ENCODE measurements around the gene H19. TPM values are rescaled to one million over a fixed set of nuclear protein-coding genes. Genes with fewer than 3 reads are reported as not detected.

H19 gene
- total RNA-seq, 1 donor from 2014 or later, result 1,806 TPM

DNA sequence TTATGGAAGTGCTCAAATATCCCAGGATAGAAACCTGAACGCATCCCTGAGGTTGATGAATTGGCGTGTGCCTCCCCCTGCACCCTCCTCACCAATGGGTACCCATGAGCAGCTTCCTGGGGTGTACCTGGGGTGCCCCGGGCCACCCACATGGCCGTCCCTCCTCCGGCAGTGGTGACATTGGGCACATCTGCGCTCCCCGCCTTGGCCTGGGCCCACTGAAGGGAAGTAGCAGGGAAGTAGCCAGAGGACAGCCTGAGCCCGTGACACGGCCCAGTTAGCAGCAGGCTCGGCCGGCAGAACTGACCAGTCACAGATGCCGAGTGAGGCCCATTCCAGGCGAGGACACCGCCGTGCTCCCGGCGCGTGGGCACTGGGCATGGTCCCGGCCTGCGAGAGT is 33.8 kb downstream of the H19 start:
- H3K9me3 Mint-ChIP-seq (ENCODE audit: unreplicated experiment), result no peaks in the 10 kb centered on the region

DNA sequence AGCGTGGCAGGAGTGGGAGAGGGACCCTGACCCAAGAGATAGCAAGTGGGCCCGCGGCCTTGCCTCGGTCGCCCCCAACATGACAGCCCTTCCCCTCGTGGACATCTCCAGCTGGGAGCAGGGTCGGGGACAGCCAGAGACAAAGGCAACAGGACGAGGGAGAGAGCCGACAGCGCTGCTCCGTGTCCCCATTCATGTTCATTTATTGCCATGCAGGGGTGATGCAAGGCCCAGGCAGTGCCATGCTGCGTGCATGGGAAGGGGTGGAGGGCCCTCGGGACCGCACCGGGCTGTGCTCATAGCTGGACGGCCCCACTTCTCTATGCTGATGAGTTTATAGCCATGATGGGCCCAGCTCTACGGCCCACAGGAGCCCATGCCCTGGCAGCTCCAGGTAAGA is 37.9 kb downstream of the H19 start:
- Mint-ChIP-seq H3K27me3 (ENCODE audit: unreplicated experiment) (no peaks in the 10 kb centered on the region), H3K9me3 (ENCODE audit: unreplicated experiment) (no peaks in the 10 kb centered on the region), H3K27ac (ENCODE audit: unreplicated experiment) (no peak overlapping the region), H3K4me1 (ENCODE audit: unreplicated experiment) (no peaks in the 10 kb centered on the region), H3K4me3 (ENCODE audit: unreplicated experiment) (no peak overlapping the region), H3K36me3 (ENCODE audit: unreplicated experiment) (no peaks in the 10 kb centered on the region)
- TF ChIP-seq, protein P1, sequence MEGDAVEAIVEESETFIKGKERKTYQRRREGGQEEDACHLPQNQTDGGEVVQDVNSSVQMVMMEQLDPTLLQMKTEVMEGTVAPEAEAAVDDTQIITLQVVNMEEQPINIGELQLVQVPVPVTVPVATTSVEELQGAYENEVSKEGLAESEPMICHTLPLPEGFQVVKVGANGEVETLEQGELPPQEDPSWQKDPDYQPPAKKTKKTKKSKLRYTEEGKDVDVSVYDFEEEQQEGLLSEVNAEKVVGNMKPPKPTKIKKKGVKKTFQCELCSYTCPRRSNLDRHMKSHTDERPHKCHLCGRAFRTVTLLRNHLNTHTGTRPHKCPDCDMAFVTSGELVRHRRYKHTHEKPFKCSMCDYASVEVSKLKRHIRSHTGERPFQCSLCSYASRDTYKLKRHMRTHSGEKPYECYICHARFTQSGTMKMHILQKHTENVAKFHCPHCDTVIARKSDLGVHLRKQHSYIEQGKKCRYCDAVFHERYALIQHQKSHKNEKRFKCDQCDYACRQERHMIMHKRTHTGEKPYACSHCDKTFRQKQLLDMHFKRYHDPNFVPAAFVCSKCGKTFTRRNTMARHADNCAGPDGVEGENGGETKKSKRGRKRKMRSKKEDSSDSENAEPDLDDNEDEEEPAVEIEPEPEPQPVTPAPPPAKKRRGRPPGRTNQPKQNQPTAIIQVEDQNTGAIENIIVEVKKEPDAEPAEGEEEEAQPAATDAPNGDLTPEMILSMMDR (IDR thresholded peaks at IDR 0.05), result no peak
- DNase-seq (ENCODE audit: extremely low spot score, unreplicated experiment), result no peak

More for the DNA sequence above, 33.8 kb downstream of the H19 start:
- H3K4me1 Mint-ChIP-seq (ENCODE audit: unreplicated experiment), result no peaks in the 10 kb centered on the region
- TF ChIP-seq, protein P1 (IDR thresholded peaks at IDR 0.05), result no peak
- H3K27me3 Mint-ChIP-seq (ENCODE audit: unreplicated experiment), result no peaks in the 10 kb centered on the region
- H3K36me3 Mint-ChIP-seq (ENCODE audit: unreplicated experiment), result no peaks in the 10 kb centered on the region
- H3K27ac Mint-ChIP-seq (ENCODE audit: unreplicated experiment), result no peak overlapping the region
- H3K4me3 Mint-ChIP-seq (ENCODE audit: unreplicated experiment), result no peak overlapping the region
- peak; percentile 15 for DNase-seq (ENCODE audit: extremely low spot score, unreplicated experiment)

DNA sequence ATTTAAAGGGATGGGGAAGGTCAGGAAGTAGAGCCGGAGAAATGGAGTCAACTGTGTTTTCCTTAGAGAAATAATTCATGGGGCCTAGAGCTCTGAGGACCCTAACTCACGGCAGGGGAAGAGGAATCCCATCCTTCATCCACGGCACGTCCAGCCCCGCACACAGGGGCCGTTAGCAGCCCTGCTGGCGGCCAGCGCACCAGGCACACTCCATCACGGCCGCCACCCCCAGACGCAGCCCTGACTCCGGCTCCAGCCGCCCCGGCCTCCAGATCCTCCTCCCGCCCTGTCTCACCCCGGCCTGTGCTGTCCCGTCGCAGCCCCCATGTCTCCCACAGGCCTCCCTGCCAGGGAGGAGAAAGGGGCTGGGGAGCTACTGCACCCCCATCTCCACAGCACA is 39.3 kb downstream of the H19 start:
- H3K36me3 Mint-ChIP-seq (ENCODE audit: unreplicated experiment), result no peaks in the 10 kb centered on the region
- no peaks in the 10 kb centered on the region for H3K9me3 Mint-ChIP-seq (ENCODE audit: unreplicated experiment)
- TF ChIP-seq, protein P1 (IDR thresholded peaks at IDR 0.05), result no peak
- H3K4me1 Mint-ChIP-seq (ENCODE audit: unreplicated experiment), result no peaks in the 10 kb centered on the region
- H3K27ac Mint-ChIP-seq (ENCODE audit: unreplicated experiment), result no peak overlapping the region
- no peak overlapping the region for H3K4me3 Mint-ChIP-seq (ENCODE audit: unreplicated experiment)
- DNase-seq (ENCODE audit: extremely low spot score, unreplicated experiment), result no peak
- no peaks in the 10 kb centered on the region for H3K27me3 Mint-ChIP-seq (ENCODE audit: unreplicated experiment)

DNA sequence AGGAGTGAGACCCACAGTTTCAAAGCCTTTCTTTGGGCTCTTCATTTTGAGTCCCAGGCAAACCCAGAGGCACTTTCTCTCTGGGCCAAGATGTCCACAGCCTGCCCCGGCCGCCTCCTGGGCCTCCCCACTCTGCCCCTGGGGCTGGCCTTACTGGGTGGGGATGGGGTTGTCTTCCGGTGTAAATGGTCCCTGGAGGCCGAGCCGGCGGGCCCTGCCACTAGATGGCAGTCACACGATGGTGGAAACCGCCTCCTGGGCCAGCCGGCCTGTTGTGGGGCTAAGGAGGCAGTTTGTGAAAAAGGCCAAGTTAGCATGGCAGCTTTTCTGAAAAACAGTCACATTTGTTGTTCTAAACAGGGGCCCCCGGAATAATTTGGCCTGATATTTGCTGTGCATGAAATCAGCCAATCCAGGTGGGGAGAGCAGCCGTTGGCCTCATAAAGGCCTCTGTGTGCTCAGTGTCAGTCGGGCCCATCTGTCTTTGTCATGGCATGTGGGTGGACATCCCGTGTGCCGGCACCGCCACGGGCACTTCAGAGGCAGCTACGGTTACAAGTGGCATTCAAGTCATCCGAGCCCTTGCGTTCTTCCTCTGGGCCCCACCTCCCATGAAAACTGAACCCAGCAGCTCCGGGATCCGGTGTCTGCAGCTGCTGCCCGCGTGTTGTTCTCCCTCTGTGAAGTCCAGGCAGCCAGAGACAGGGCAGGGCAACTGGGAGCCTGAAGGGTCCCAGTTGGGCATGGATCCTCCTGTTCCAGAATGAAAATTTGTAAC is 44.0 kb downstream of the H19 start:
- Mint-ChIP-seq H3K9me3 (ENCODE audit: unreplicated experiment) (no peaks in the 10 kb centered on the region), H3K4me3 (ENCODE audit: unreplicated experiment) (no peak overlapping the region), H3K27me3 (ENCODE audit: unreplicated experiment) (no peaks in the 10 kb centered on the region), H3K4me1 (ENCODE audit: unreplicated experiment) (no peaks in the 10 kb centered on the region), H3K36me3 (ENCODE audit: unreplicated experiment) (no peaks in the 10 kb centered on the region), H3K27ac (ENCODE audit: unreplicated experiment) (no peak overlapping the region)
- no peak for DNase-seq (ENCODE audit: extremely low spot score, unreplicated experiment)
- TF ChIP-seq, protein P1 (IDR thresholded peaks at IDR 0.05), result no peak

DNA sequence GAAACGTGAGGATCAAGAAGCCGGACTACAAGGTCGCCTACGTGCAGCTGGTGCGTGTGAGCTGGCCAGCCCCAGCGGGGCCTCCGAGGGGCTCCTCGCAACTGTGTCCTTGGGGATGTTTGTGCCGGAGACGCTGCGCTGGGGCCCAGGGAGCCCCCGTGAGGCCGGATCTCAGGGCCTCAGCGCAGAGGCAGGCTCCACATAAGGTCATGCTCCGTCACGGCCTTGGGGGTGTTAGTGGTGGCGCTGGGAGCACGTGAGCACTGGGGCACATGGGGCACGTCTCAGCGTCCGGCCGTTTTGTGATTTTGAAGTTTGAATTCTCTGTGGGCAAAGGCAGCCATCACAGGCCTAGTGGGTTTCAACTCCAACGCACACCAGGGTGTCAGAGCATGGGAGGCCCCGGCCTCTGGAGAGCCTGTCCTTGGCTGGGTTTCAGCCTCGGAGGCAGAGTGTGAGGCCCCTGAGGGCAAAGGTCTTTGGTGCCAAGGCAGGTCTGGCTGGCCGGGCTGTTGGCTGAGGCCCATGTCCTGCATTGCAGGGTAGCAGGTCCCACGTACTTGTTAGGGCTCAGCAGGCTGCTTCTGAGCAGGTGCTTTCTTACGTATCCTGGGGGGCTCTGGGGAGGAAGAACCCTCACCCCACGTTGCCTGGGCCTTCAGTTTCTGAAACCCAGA is 44.7 kb downstream of the H19 start:
- H3K9me3 Mint-ChIP-seq (ENCODE audit: unreplicated experiment), result no peaks in the 10 kb centered on the region

More for the DNA sequence above, 44.7 kb downstream of the H19 start:
- H3K27me3 Mint-ChIP-seq (ENCODE audit: unreplicated experiment), result no peaks in the 10 kb centered on the region
- no peak for DNase-seq (ENCODE audit: extremely low spot score, unreplicated experiment)
- no peak overlapping the region for H3K27ac Mint-ChIP-seq (ENCODE audit: unreplicated experiment)
- no peaks in the 10 kb centered on the region for H3K36me3 Mint-ChIP-seq (ENCODE audit: unreplicated experiment)
- no peak overlapping the region for H3K4me3 Mint-ChIP-seq (ENCODE audit: unreplicated experiment)
- H3K4me1 Mint-ChIP-seq (ENCODE audit: unreplicated experiment), result no peaks in the 10 kb centered on the region
- TF ChIP-seq, protein P1 (IDR thresholded peaks at IDR 0.05), result no peak

All from osteocyte (in vitro differentiated cells).